Effector memory CD4-positive, alpha-beta T cell (primary cell): ENCODE data around the gene MPPED1.

Source experiments
- DNase-seq, 3 donors: peaks; one replicate each; pipeline ENCODE4 v3.0.0-alpha.2; 2020
- H3K27ac ChIP-seq: 2 replicates; pipeline ENCODE4 v1.7.0; 2013; ENCODE audit warnings: mild to moderate bottlenecking, low read length, moderate library complexity; ENCODE audit not compliant: insufficient read depth, poor library complexity, severe bottlenecking
- H3K27me3 ChIP-seq: replicated peaks from 2 replicates; pipeline ENCODE4 v1.7.0; 2013; ENCODE audit warnings: mild to moderate bottlenecking, low read length; ENCODE audit not compliant: insufficient read depth, control insufficient read depth, poor library complexity, severe bottlenecking
- H3K36me3 ChIP-seq: 2 replicates; pipeline ENCODE4 v1.7.0; 2013; ENCODE audit warnings: mild to moderate bottlenecking, low read length, moderate library complexity; ENCODE audit not compliant: control insufficient read depth, insufficient read depth
- H3K4me1 ChIP-seq: 2 replicates; pipeline ENCODE4 v1.7.0; 2013; ENCODE audit warnings: low read length, mild to moderate bottlenecking; ENCODE audit not compliant: control insufficient read depth, insufficient read depth, poor library complexity, severe bottlenecking
- H3K4me3 ChIP-seq: 2 replicates; pipeline ENCODE4 v1.7.0; 2013; ENCODE audit warnings: low read length, low read depth, mild to moderate bottlenecking; ENCODE audit not compliant: insufficient read depth, poor library complexity, severe bottlenecking
- H3K9me3 ChIP-seq: 2 replicates; pipeline ENCODE4 v1.7.0; 2013; ENCODE audit warnings: mild to moderate bottlenecking, low read length, moderate library complexity; ENCODE audit not compliant: control insufficient read depth

MPPED1 gene

DNA sequence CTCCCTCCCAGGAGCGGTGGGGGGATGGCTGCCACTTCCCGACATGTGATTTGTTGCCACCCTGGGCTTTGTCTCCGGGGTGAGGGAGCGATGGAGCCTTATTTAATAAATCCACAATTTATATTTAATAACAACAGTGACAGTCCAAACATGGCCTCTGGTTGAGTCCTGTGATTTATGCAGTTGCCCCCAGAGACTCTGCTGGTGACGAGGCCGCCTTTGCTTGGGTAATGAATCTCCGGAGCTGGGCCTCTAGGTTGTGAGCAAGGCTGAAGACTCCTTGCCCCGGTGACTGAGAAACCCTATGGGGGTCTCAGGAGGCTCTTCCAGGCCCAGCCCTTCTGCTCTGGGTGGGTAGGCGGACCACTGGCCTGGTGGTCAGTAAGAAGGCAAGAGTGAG lies 16.7 kb downstream of the MPPED1 start:
- Histone ChIP-seq H3K4me1 (no peaks in the 10 kb centered on the region), H3K36me3 (no peaks in the 10 kb centered on the region), H3K4me3 (no peak overlapping the region), H3K27ac (no peak overlapping the region), H3K27me3 (no peaks in the 10 kb centered on the region), H3K9me3 (no peaks in the 10 kb centered on the region)
- DNase-seq, result no peak

GRCh38 chr22:43429426-43429825 lies 17.6 kb downstream of the MPPED1 start:
- no peak for DNase-seq
- H3K4me3 ChIP-seq, result no peak overlapping the region
- H3K27me3 ChIP-seq, result no peaks in the 10 kb centered on the region

DNA sequence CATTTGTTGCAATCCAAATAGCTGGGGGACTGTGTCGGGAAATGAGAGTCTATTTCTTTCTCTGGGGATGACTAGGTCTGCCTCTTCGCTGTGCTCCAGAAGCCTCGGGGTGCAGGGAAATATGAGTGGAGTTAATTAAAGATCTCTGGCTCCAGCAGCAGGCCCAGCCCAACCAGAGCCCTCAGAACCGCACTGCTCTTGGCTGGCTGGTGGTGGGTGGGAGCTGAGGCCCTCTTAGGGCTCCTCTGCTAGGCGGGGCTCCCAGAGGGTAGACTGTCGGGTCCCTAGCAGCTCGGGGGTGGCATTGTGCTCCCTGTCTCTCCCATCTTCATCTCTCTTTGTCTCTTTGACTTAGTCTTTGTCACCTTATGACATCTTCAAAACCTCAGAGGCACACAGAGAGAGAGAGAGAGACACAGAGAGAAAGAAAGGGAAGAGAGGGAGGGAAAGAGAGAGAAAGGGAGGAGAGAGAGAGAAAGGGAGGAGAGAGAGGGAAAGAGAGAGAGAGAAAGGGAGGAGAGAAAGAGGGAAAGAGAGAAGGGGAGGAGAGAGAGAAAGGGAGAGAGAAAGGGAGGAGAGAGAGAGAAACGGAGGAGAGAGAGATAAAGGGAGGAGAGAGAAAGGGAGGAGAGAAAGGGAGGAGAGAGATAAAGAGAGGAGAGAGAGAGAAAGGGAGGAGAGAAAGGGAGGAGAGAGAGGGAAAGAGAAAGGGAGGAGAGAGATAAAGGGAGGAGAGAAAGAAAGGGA lies 20.2 kb downstream of the MPPED1 start:
- Histone ChIP-seq H3K4me1 (no peaks in the 10 kb centered on the region), H3K4me3 (no peak overlapping the region), H3K27me3 (no peaks in the 10 kb centered on the region)

More at GRCh38 chr22:43429426-43429825, 17.6 kb downstream of the MPPED1 start:
- Histone ChIP-seq H3K27ac (no peak overlapping the region), H3K4me1 (no peaks in the 10 kb centered on the region), H3K9me3 (no peaks in the 10 kb centered on the region), H3K36me3 (no peaks in the 10 kb centered on the region)

DNA sequence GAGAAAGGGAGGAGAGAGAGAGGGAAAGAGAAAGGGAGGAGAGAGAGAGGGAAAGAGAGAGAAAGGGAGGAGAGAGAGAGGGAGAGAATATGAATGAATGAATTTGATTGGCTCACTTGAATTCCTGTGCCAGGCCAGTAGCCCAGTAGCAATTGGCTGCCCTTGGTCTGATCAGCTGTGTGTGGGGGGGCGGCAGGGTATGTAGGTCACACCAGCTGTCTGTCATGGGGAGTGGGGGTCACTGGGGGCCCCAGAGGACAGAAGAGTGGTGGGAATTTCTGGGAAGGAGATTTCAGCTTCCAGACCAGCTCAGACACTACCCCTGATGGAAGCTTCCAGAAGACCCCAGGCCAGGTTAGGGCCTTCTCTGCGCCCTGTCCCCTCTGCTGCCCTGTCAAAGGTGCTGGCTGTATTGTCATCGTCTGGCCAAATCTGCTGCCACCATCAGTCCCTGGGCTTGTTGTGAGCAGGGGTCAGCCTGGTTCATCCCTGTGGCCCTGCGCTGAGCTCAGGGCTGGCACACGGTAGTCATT lies 21.1 kb downstream of the MPPED1 start:
- Histone ChIP-seq H3K36me3 (no peaks in the 10 kb centered on the region), H3K27me3 (no peaks in the 10 kb centered on the region), H3K4me1 (no peaks in the 10 kb centered on the region), H3K4me3 (no peak overlapping the region), H3K27ac (no peak overlapping the region), H3K9me3 (no peaks in the 10 kb centered on the region)
- no peak for DNase-seq

More for the DNA sequence above, 20.2 kb downstream of the MPPED1 start:
- DNase-seq, result no peak
- Histone ChIP-seq H3K9me3 (no peaks in the 10 kb centered on the region), H3K36me3 (no peaks in the 10 kb centered on the region), H3K27ac (no peak overlapping the region)

DNA sequence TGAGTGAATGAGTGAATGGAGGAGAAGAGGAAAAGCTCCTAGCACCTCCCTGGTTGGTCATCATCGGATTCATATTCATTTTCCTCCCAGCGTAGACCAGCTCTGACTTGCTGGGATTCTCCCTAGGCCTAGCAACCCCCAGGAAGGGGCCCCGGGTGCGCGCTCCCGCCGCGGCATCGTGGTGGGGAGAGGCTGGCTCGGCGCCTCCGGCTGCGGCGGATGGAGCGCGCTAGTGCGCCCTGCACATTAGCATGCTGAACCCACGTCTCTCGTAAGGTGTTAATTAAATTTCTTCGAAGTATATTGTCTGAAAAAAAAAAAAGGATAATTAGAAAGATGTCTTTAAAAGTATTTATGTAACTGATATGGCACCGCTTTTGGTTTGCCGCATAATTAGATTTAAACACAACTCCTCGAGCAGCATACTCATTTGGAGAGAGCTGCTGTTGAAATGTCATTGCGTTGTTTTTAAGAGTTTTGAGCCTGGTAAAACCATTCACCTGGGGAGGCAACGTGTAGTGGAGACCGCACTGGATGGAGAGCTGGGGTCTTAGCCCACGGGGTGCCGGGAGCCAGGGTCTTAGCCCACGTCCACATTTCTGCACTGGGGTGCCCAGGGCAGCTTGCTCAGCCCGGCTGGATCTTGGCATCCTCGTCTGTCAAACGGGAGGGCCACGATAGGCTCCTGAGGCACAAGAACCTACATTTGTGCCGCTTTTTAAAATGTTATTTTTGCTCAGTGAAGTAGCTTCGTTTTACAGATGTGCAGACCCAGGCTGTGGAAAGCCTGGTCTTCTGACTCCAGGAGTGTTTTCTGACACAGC lies 21.8 kb downstream of the MPPED1 start:
- H3K36me3 ChIP-seq, result no peaks in the 10 kb centered on the region
- no peaks in the 10 kb centered on the region for H3K27me3 ChIP-seq
- no peak for DNase-seq
- H3K4me1 ChIP-seq, result no peaks in the 10 kb centered on the region
- no peak overlapping the region for H3K4me3 ChIP-seq
- no peaks in the 10 kb centered on the region for H3K9me3 ChIP-seq
- H3K27ac ChIP-seq, result no peak overlapping the region

- no peaks in the 10 kb centered on the region for H3K36me3 ChIP-seq
- DNase-seq, result no peak
- H3K27me3 ChIP-seq, result no peaks in the 10 kb centered on the region
- no peaks in the 10 kb centered on the region for H3K4me1 ChIP-seq
- no peaks in the 10 kb centered on the region for H3K9me3 ChIP-seq
- no peak overlapping the region for H3K4me3 ChIP-seq
- no peak overlapping the region for H3K27ac ChIP-seq
Observed at GRCh38 chr22:43434275-43434927, 22.6 kb downstream of the MPPED1 start.

DNA sequence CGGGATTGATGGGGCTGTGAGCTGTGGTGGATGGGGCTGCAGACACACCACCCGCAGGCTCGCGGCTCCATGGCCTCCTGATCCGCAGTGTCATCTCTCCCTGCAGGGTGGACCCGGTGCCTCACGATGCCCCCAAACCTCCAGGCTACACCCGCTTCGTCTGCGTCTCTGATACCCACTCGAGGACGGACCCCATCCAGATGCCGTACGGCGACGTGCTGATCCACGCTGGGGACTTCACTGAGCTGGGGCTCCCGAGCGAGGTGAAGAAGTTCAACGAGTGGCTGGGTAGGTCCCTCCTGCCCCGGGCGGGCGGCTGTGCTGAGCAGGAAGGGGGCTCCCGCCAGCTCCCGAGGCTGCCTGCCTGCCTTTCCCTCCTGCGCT lies 23.1 kb downstream of the MPPED1 start:
- H3K27ac ChIP-seq, result no peak overlapping the region
- no peak for DNase-seq
- H3K9me3 ChIP-seq, result no peaks in the 10 kb centered on the region
- no peaks in the 10 kb centered on the region for H3K4me1 ChIP-seq
- no peaks in the 10 kb centered on the region for H3K36me3 ChIP-seq
- H3K27me3 ChIP-seq, result no peaks in the 10 kb centered on the region
- no peak overlapping the region for H3K4me3 ChIP-seq

GRCh38 chr22:43435851-43436811 lies 24.3 kb downstream of the MPPED1 start:
- Histone ChIP-seq H3K36me3 (no peaks in the 10 kb centered on the region), H3K4me3 (no peak overlapping the region), H3K9me3 (no peaks in the 10 kb centered on the region), H3K27me3 (no peaks in the 10 kb centered on the region), H3K4me1 (no peaks in the 10 kb centered on the region), H3K27ac (no peak overlapping the region)
- DNase-seq, result no peak

GRCh38 chr22:43436868-43437267 lies 25.1 kb downstream of the MPPED1 start:
- Histone ChIP-seq H3K27ac (no peak overlapping the region), H3K4me1 (no peaks in the 10 kb centered on the region), H3K36me3 (no peaks in the 10 kb centered on the region), H3K27me3 (no peaks in the 10 kb centered on the region), H3K4me3 (no peak overlapping the region), H3K9me3 (no peaks in the 10 kb centered on the region)
- no peak for DNase-seq
